Measurements from ENCODE around the gene STAT1.

STAT1 gene

GRCh38 chr2:191051825-191052778 is 38.1 kb upstream of the STAT1 start:
- no peak overlapping the region for H3K4me3 ChIP-seq (ENCODE audit: control insufficient read depth, low read depth, low read length)
- peak; percentile 59 for DNase-seq (ENCODE audit: low read depth)

GRCh38 chr2:191051177-191051576 is 37.2 kb upstream of the STAT1 start:
- DNase-seq (ENCODE audit: low read depth): no peak
- H3K4me3 ChIP-seq (ENCODE audit: control insufficient read depth, low read depth, low read length): no peak overlapping the region

More at GRCh38 chr2:191051825-191052778, 38.1 kb upstream of the STAT1 start:
- TF ChIP-seq CTCF (IDR thresholded peaks at IDR 0.05; ENCODE audit: control insufficient read depth, insufficient read depth, low read depth, low read length, missing control alignments): peak; percentile 50

GRCh38 chr2:191050640-191050987 is 36.6 kb upstream of the STAT1 start:
- no peak for TF ChIP-seq CTCF (IDR thresholded peaks at IDR 0.05; ENCODE audit: control insufficient read depth, insufficient read depth, low read depth, low read length, missing control alignments)
- DNase-seq (ENCODE audit: low read depth): peak; percentile 86
- no peak overlapping the region for H3K4me3 ChIP-seq (ENCODE audit: control insufficient read depth, low read depth, low read length)

More at GRCh38 chr2:191051177-191051576, 37.2 kb upstream of the STAT1 start:
- no peak for TF ChIP-seq CTCF (IDR thresholded peaks at IDR 0.05; ENCODE audit: control insufficient read depth, insufficient read depth, low read depth, low read length, missing control alignments)

- DNase-seq (ENCODE audit: low read depth): peak; percentile 83
- no peak for TF ChIP-seq CTCF (IDR thresholded peaks at IDR 0.05; ENCODE audit: control insufficient read depth, insufficient read depth, low read depth, low read length, missing control alignments)
- no peak overlapping the region for H3K4me3 ChIP-seq (ENCODE audit: control insufficient read depth, low read depth, low read length)
Measured at GRCh38 chr2:191049728-191050639, 36.0 kb upstream of the STAT1 start.

GRCh38 chr2:191048073-191048472 is 34.1 kb upstream of the STAT1 start:
- no peak overlapping the region for H3K4me3 ChIP-seq (ENCODE audit: control insufficient read depth, low read depth, low read length)
- no peak for TF ChIP-seq CTCF (IDR thresholded peaks at IDR 0.05; ENCODE audit: control insufficient read depth, insufficient read depth, low read depth, low read length, missing control alignments)
- DNase-seq (ENCODE audit: low read depth): no peak

- H3K4me3 ChIP-seq (ENCODE audit: control insufficient read depth, low read depth, low read length): no peak overlapping the region
- no peak for TF ChIP-seq CTCF (IDR thresholded peaks at IDR 0.05; ENCODE audit: control insufficient read depth, insufficient read depth, low read depth, low read length, missing control alignments)
- DNase-seq (ENCODE audit: low read depth): no peak
Measured at GRCh38 chr2:191045141-191045540, 31.2 kb upstream of the STAT1 start.
